ENCODE data around the gene RXRA.

Gene RXRA

DNA sequence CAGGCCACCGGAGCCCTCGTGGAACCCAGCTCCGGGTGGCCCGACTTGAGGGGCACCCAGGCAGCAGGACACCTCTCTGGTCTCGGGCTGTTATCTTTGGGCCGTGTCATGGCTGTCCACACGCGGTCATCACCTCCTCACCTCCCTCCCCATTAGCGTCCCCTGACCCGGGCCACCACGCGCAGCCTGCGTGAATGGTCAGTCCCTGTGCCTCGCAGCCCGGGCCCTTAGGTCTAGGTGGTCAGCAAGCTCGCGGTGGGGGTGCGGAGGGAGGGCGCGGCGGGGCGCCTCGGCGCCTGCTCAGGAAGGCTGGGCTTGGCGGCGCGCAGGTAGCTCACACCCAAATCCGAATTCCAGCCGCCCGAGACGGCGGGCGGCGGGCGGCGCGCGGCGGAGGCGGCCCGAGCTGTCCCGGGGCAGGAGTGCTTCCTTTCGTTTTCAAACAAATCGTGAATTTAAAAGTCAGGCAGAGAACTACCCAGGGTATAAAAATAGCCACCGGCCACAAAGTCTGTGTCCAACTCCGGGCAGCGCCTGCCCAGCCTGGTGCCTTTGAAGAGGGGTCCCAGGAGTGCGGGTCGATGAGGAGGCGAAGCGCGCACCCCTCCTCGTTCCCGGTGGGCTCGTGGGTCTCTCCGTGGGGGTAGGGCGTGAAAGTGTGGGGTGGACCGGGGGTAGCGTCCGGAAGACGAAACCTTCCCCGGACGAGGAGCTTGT lies 1.0 kb upstream of the RXRA start:
- DNase-seq, result no peak

GRCh38 chr9:134326724-134327601 lies 708 bp downstream of the RXRA start:
- DNase-seq, result no peak

GRCh38 chr9:134327671-134328231 lies 1.5 kb downstream of the RXRA start:
- DNase-seq, result no peak

DNA sequence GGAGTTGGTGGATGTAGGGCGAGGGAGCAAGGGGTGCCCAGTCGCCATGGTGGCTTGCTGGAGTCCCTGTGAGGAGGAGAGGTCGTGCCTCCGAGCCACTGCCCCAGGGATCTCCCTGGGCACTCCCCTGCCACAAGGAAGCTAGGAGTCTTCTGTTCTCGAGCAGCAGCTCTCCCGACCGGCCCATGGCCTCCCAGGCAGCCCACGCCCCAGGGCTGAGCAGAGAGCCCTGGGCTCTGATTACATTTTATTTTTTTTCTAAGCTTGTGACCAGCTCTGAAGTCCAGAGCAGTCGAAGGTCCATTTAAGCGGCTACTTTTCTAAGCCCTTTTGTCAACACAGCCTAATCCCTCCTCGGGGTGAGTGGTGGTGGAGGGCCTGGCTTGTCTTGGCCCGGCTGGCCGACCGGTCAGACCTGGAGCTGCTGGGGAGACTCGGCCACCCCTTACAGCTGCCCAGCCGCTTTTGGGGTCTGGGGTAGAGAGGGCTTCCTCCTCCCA lies 2.1 kb downstream of the RXRA start:
- no peak for DNase-seq

DNA sequence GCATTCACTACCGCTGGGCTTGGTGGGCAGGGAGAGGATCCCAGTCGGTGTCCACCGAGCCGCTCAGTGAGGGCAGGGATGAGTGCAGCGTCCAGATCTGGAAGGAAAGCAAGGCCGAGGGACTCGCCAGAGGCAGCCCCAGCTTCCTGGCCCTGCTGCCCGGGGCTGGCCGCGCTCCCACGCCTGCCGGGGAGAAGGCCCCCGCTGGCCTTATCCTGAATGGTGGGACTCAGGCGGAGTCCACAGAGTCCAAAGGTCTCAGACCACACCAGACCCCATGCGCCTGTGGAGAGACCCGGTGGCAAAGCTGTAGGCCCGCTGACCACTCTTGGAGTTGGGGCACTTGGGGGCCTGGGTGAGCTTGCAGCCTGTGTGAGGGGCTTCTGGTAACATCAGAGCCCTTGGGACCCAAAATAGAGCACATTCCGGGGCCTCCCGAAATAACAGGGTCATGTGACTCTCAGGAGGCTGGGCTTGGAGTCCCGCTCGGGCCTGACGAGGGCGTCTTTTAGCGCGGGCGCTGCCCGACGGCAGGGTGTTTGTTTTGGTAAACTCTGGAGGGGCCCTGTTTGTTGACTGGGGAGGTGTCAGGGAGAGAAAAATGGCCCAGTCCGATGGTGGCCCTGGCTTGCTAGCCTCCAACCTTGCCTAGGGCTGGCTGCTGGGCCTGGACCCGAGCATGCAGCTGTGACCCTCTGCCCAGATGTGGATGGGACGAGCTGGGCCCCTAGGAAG lies 2.8 kb downstream of the RXRA start:
- DNase-seq, result no peak

GRCh38 chr9:134329576-134329855 lies 3.3 kb downstream of the RXRA start:
- DNase-seq, result no peak

GRCh38 chr9:134329886-134330285 lies 3.6 kb downstream of the RXRA start:
- DNase-seq, result no peak

DNA sequence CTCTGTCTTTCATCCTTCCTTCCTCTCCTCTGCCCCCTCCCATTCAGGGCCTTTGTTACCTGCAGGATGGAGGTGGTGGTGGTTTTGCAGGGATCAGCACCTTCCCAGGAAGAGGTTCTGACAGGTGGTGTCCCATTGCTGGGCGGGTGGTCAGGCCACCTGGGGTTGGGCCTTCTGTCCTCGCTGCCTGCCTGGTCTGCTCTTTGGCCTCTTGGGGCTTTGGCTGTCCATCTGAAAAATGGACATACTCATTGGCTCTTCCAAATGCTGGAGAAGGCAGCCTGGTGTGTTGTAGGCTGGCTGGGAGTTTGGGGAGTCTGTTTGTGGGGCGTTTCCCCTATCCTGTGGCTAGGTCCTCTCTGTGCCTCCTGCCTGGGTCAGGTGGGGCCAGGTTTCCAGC lies 4.3 kb downstream of the RXRA start:
- DNase-seq, result no peak

GRCh38 chr9:134331186-134332025 lies 5.2 kb downstream of the RXRA start:
- no peak for DNase-seq

- DNase-seq, result no peak
These were observed 6.0 kb downstream of the RXRA start for GRCh38 chr9:134332266-134332665.

DNA sequence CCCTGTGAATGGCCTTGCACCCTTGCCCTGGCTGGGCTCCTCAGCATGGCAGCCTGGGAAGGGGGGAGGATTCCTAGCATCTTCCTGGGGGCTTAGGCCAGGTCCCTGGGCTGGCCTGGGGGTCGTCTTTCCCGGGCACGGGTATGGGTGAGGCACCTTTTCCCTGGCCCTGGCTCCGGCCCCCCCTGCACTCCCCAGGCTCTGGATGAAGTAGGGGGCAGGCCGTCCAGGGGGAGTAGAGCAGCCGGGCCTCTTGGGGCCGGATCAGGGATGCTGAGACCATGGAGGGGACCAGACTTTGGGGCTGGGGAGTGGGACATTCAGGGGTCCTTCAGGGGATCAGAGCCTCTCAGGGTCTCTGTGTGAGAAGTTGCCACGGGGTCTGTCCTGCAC lies 6.6 kb downstream of the RXRA start:
- DNase-seq, result no peak

GRCh38 chr9:134333234-134333873 lies 7.1 kb downstream of the RXRA start:
- no peak for DNase-seq

DNA sequence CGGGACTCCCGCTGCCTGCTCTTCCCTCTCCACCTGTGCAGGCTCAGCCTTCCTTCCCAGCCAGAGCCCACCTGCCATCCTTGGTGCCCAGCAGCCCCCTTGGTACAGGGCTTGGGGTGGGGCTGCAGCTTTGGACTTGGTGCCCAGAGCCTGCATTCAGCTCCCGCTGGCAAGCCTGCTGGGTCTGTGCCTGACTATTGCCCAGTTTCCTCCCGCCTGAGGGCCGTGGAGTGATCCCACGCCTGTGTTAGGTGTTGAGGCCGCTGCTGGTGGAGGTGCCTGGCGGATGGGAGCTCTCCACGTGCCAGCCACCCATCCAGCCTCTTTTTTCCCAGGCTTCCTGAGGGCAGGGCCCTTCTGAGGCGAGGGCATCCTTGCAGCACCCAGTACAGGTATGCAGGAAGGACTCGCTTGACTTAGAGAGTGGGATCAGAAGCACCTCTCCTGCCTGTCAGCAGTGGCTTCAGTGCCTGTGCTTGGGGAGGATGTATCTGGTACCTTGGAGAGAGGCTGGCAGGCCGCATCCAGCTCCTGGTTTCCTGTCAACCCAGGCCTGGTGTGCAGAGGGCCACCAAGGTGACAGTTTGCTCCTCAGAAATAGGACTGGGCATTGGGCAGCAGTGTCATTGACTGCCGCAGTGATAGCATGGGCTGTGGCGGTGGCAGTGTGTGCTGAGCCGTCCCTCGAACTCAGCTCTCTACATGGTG lies 7.8 kb downstream of the RXRA start:
- no peak for DNase-seq

DNA sequence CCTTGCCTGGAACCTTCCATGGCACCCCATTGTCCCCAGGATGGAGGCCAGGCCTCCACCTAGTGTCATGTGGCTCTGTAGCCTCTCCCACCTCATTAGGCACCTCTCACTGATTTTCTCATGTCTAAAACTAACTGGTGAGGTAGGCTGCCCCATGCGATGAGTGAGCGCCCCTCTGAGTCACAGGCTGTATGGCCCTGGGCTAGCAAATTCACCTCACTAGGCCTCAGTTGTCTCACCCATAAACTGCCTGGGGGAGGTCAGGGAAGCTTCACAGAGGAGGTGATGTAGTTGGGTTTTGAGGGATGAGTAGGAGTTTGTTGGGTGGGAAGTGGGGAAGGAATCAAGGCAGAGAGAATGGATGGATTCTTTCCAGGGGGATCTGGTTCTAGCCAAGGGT lies 8.8 kb downstream of the RXRA start:
- no peak for DNase-seq

DNA sequence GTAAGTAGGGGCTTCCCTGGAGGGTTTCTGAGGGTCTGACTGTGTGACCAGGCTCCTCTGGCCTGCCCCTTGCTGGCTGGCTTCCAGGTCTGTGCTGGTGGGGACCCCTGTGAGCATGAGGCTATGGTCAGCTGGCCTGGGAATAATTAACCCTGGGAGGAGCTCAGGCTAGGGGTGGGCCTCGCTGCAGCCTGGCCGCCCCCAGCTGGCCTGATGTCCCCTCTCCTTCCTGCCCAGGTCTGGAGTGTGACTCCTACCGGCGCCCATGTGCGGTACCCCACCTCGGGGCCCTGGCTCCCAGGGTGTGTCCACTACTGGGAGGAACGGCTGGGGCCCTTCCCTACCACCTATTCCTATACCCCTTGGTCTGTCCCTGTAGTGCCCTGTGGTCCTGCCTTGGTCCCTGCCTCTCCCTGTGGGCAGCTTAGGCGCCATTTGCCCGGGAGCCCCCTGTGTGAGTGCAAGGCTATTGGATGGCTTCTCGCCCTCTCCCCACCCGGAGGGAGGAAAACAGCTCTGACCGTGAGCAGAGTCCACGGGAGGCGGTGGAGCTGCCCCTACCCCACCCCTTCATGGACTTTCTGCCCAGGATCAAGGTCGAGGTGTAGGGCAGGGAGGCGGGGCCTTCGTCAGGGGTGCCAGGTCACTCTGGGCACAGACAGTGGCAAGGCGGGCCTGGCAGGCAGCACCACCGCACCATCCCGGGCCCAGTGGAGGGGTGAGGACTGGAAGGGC lies 9.4 kb downstream of the RXRA start:
- no peak for DNase-seq

GRCh38 chr9:134336228-134336627 lies 10.0 kb downstream of the RXRA start:
- DNase-seq, result no peak

GRCh38 chr9:134336924-134337323 lies 10.7 kb downstream of the RXRA start:
- no peak for DNase-seq

DNA sequence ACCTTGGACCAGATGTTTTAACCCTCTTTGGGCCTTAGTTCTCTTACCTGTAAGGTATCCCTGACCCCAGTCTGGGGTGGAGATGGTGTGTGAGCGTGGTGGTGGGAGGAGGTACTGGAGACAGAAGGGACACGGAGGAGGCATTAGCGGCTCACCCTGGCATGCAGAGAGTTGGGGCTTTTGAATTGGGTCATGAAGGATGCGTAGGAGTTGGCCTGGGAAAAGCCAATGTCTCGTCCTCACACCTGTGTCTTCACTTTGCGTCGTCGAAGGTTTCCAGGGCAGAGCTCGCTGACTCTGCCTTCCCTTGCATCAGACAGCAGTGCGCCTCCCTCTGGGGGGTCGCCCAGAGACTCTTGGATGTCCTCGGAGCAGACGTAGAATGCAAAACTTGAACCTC lies 11.2 kb downstream of the RXRA start:
- DNase-seq, result no peak

DNA sequence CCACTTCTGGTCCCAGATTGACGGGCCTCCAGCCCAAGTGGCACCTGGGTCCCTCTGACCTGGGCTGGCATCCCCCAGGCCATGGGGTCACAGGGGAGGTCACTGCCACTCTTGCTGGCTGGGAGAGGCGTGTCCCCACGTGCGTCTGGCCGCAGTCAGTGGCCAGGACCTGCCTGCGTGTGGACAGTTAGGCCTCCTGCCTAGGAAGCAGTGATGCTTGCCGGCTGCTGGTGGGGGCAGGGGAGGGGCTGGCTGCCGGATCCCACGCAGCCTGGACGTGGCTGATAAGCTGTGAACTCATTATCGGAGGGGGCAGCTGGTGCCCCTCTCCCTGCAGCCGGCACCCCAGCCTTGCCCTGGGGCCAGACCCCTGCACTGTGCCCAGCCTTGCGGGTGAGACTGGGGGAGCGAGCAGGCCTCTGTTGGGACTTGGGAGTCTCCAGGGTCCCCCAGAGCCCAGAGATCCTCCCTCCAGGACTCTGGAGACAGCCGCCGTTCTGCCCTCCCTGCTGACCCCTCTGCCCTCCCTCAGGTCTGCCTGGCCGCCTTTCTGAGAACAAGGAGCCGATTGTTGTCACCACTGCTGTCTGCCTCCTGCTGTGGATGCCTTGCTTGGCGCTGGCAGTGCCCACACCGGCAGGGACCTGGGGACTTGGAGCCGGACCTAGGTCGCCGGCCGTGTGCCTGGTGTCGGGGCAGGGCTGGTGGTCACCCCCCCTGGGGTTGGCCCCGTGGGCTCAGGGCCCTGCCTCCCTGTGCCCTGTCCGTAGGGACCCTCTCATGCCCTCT lies 12.3 kb downstream of the RXRA start:
- DNase-seq, result no peak

Measured in amniotic stem cell (primary cell).